HG03521 (cell line): Measurements from ENCODE around the gene HACD2.

ENCODE experiments used
- ATAC-seq: cut with Tn5 transposase; IDR thresholded peaks from one replicate; pipeline ENCODE4 v1.9.1; 2021; ENCODE audit warnings: mild to moderate bottlenecking, moderate library complexity; ENCODE audit not compliant: unreplicated experiment

Gene HACD2

GRCh38 chr3:123571973-123572365 lies 12.9 kb downstream of the HACD2 start:
- no peak for ATAC-seq

- no peak for ATAC-seq
Observed at GRCh38 chr3:123571264-123571972, 13.4 kb downstream of the HACD2 start.

GRCh38 chr3:123568875-123569274 lies 16.0 kb downstream of the HACD2 start:
- ATAC-seq: no peak

- ATAC-seq: no peak
Observed at GRCh38 chr3:123568034-123568433, 16.8 kb downstream of the HACD2 start.

GRCh38 chr3:123564056-123564455 lies 20.8 kb downstream of the HACD2 start:
- ATAC-seq: no peak

- no peak for ATAC-seq
Observed at GRCh38 chr3:123562547-123562946, 22.3 kb downstream of the HACD2 start.

GRCh38 chr3:123561188-123561587 lies 23.7 kb downstream of the HACD2 start:
- no peak for ATAC-seq

GRCh38 chr3:123559040-123559861 lies 25.6 kb downstream of the HACD2 start:
- ATAC-seq: no peak

- no peak for ATAC-seq
Observed at GRCh38 chr3:123553536-123553935, 31.3 kb downstream of the HACD2 start.

- no peak for ATAC-seq
Observed at GRCh38 chr3:123552768-123553167, 32.1 kb downstream of the HACD2 start.

GRCh38 chr3:123552095-123552714 lies 32.6 kb downstream of the HACD2 start:
- ATAC-seq: no peak

GRCh38 chr3:123547881-123548519 lies 36.9 kb downstream of the HACD2 start:
- no peak for ATAC-seq

GRCh38 chr3:123546133-123546755 lies 38.6 kb downstream of the HACD2 start:
- no peak for ATAC-seq

GRCh38 chr3:123543950-123544349 lies 40.9 kb downstream of the HACD2 start:
- no peak for ATAC-seq

- ATAC-seq: no peak
Observed at GRCh38 chr3:123540285-123540684, 44.6 kb downstream of the HACD2 start.

- no peak for ATAC-seq
Observed at GRCh38 chr3:123536153-123536895, 48.5 kb downstream of the HACD2 start.

- ATAC-seq: no peak
Observed at GRCh38 chr3:123535580-123535979, 49.3 kb downstream of the HACD2 start.

- ATAC-seq: no peak
Observed at GRCh38 chr3:123534264-123534663, 50.6 kb downstream of the HACD2 start.

- ATAC-seq: no peak
Observed at GRCh38 chr3:123533554-123534159, 51.2 kb downstream of the HACD2 start.

- ATAC-seq: no peak
Observed at GRCh38 chr3:123528130-123528529, 56.7 kb downstream of the HACD2 start.
